Astrocyte of the spinal cord (primary cell): ENCODE data around the gene TRIML2.
"Not testable (repeated sequence)": the region's sequence is repeated elsewhere in the genome, so short reads cannot be mapped to it uniquely, and the experiment has no call there.

Experiments used
- DNase-seq: peaks from one replicate; pipeline ENCODE4 v3.0.0; 2011; ENCODE audit warnings: low read depth, low spot score
- H3K4me3 ChIP-seq: 2 replicates; pipeline ENCODE4 v1.5.1; 2011; ENCODE audit warnings: low read depth, mild to moderate bottlenecking, low read length, moderate library complexity
- CTCF ChIP-seq: IDR thresholded peaks from 2 replicates; pipeline ENCODE4 v1.5.1; 2012; ENCODE audit warnings: low read depth, mild to moderate bottlenecking, low read length, inconsistent platforms
- in situ Hi-C: cut with HindIII; loops from 2 replicates; pipeline ENCODE4 v1.10.0; 2017; ENCODE audit warnings: low sequenced_read_pairs

The TRIML2 gene

DNA sequence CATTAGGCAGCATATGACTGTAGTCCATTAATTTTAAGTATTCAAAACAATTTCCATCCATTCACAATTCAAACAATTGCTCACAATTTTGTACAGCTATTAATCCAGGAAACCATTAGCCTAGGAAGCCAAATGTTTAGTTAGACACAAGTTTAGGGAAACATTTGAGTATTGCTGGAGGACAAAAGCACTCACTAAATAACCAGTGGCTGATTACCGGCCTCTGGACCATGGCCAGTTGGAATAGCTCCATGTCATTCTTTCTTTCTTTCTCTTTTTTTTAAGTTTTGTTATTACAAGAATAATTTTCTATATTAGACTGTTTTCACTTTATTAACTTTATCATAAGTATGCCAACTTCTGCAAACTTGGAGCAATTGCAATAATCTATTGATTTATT lies 31.3 kb downstream of the TRIML2 start:
- DNase-seq: no peak
- TF ChIP-seq CTCF: no peak
- no peak overlapping the region for H3K4me3 ChIP-seq
- in situ Hi-C loops: no loop called here

- in situ Hi-C loops: no loop called here
- no peak for DNase-seq
- no peak overlapping the region for H3K4me3 ChIP-seq
- no peak for TF ChIP-seq CTCF
Observed at GRCh38 chr4:188076169-188076568, 33.2 kb downstream of the TRIML2 start.

- TF ChIP-seq CTCF: no peak
- no peak for DNase-seq
- H3K4me3 ChIP-seq: no peak overlapping the region
- in situ Hi-C loops: no loop called here
Observed at GRCh38 chr4:188061083-188061482, 48.3 kb downstream of the TRIML2 start.

GRCh38 chr4:188053302-188053701 lies 56.1 kb downstream of the TRIML2 start:
- H3K4me3 ChIP-seq: no peak overlapping the region
- in situ Hi-C loops: no loop called here
- TF ChIP-seq CTCF: no peak
- DNase-seq: no peak

GRCh38 chr4:188046657-188047056 lies 62.7 kb downstream of the TRIML2 start:
- no peak for DNase-seq
- in situ Hi-C loops: no loop called here
- no peak overlapping the region for H3K4me3 ChIP-seq
- no peak for TF ChIP-seq CTCF

DNA sequence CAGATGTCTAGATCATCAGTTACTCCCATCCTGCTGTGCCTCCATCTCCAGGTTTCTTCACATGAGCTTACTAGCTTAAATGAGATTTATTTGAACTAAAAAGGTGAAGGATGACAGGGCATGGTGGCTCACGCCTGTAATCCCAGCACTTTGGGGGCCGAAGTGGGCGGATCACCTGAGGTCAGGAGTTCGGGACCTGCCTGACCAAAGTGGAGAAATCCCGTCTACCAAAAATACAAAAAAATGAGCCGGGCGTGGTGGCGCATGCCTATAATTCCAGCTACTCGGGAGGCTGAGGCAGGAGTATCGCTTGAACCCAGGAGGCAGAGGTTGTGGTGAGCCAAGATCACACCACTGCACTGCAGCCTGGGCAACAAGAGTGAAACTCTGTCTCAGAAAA lies 63.9 kb downstream of the TRIML2 start:
- H3K4me3 ChIP-seq, DNase-seq, in situ Hi-C loops: not testable (repeated sequence)

DNA sequence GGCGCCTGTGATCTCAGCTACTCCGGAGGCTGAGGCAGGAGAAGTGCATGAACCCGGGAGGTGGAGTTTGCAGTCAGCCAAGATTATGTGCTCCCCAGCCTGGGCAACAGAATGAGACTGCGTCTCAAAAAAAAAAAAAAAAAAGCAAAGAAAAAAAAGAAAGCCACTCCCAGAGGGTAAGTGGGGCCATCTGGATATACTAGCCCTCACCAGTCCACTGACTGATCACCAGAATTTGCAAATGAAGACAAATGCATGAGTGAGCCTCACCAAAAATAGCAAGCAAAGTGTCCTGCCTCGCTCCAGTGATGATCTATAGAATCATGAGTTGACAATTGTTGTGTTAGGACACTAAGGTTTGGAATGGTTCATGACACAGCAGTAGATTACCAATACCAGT lies 66.2 kb downstream of the TRIML2 start:
- TF ChIP-seq CTCF: no peak
- no peak overlapping the region for H3K4me3 ChIP-seq
- no peak for DNase-seq
- in situ Hi-C loops: no loop called here
